Measurements from ENCODE around the gene HEYL.
"Not testable (repeated sequence)": the region's sequence is repeated elsewhere in the genome, so short reads cannot be mapped to it uniquely, and the experiment has no call there.

Gene HEYL

GRCh38 chr1:39623053-39623452 lies 16.4 kb downstream of the HEYL start:
- ATAC-seq (replicated peaks) (no peak), DNase-seq (no peak)
- H3K27me3 Mint-ChIP-seq = peaks cover 20 to 27% of the 10 kb centered on the region in 2 donors
- H3K27ac Mint-ChIP-seq = no peak overlapping the region
- no peaks in the 10 kb centered on the region for H3K9me3 Mint-ChIP-seq
- H3K4me3 Mint-ChIP-seq = no peak overlapping the region
- no peaks in the 10 kb centered on the region for H3K4me1 Mint-ChIP-seq
- H3K36me3 Mint-ChIP-seq = no peaks in the 10 kb centered on the region

DNA sequence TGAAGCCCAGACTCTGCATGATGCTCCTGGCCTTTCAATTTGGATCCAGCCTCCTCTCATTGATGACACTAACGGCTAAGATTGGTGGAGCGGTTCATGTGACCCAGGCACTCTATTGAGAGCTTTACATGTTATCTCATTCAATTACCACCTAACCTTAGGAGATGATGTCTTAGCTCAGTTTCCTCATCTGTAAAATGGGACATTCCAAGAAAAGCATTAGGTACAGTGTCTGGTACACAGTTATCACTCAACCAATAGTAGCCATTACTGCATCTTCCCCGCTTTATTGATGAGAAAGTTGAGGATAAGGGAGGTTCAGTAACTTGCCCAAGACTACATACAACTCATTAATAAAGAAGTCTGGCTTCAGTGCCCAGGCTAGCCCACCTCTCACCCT lies 17.0 kb downstream of the HEYL start:
- H3K27ac Mint-ChIP-seq = no peak overlapping the region
- H3K9me3 Mint-ChIP-seq = no peaks in the 10 kb centered on the region
- H3K4me3 Mint-ChIP-seq = no peak overlapping the region
- DNase-seq (no peak), ATAC-seq (replicated peaks) (no peak)
- peaks cover 22 to 30% of the 10 kb centered on the region in 2 donors for H3K27me3 Mint-ChIP-seq
- H3K36me3 Mint-ChIP-seq = no peaks in the 10 kb centered on the region
- no peaks in the 10 kb centered on the region for H3K4me1 Mint-ChIP-seq

- H3K4me1 Mint-ChIP-seq = no peaks in the 10 kb centered on the region
- no peak for DNase-seq
- peaks cover 27 to 29% of the 10 kb centered on the region in 2 donors for H3K27me3 Mint-ChIP-seq
- H3K9me3 Mint-ChIP-seq = no peaks in the 10 kb centered on the region
- no peak for ATAC-seq (replicated peaks)
- no peak overlapping the region for H3K27ac Mint-ChIP-seq
- no peak overlapping the region for H3K4me3 Mint-ChIP-seq
- no peaks in the 10 kb centered on the region for H3K36me3 Mint-ChIP-seq
These were observed 18.7 kb downstream of the HEYL start for GRCh38 chr1:39620659-39621165.

DNA sequence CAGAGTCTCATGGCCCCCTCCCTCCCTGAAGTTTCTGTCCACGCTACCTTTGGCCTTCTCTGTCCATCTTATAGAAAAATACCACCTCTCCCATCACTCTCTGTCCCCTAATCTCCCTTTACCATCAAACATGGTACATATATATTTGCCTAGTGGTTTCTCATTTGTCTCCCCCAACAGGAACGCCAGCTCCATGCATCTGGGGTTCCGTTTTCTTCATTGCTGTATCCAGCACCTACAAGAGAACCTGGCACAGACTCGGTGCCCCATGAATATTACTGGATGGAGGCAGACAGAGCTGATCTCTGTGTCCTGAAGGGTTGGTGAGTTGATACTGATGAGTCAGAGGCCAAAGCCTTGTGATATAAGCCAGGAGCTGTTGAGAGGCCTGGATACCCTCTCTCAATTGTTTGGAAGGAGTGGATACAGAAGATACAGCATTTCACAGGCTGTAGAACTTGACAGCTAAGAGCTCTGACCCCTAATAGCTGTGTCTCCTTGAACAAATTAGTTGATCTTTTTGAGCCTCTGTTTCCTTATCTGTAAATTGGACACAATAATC lies 21.9 kb downstream of the HEYL start:
- DNase-seq (no peak), ATAC-seq (replicated peaks) (no peak)
- Mint-ChIP-seq H3K36me3 (no peaks in the 10 kb centered on the region), H3K9me3 (no peaks in the 10 kb centered on the region), H3K27ac (no peak overlapping the region), H3K27me3 (peaks cover 11 to 12% of the 10 kb centered on the region in 2 donors), H3K4me3 (no peak overlapping the region), H3K4me1 (no peaks in the 10 kb centered on the region)

GRCh38 chr1:39615086-39615673 lies 24.3 kb downstream of the HEYL start:
- Mint-ChIP-seq H3K9me3 (no peaks in the 10 kb centered on the region), H3K4me3 (no peak overlapping the region), H3K4me1 (no peaks in the 10 kb centered on the region), H3K27me3 (peaks cover 12 to 23% of the 10 kb centered on the region in 2 donors), H3K36me3 (no peaks in the 10 kb centered on the region), H3K27ac (no peak overlapping the region)
- DNase-seq (no peak), ATAC-seq (replicated peaks) (no peak)

DNA sequence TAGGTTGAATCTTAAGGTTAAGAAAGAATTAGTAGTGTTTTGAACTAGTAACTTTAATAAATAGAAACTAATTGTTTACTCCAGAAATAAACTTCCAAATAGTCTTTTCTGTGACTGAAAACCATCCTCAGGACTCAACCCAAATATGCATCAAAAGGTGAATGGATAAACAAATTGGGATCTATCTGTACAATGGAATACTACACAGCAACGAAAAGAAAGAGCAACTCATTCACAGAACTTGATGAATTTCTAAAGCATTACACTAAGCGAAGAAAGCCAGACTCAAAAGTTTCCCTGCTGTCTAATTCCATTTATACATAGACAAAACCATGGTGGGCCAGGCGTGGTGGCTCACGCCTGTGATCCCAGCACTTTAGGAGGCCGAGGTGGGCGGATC lies 25.0 kb downstream of the HEYL start:
- Mint-ChIP-seq H3K27ac (no peak overlapping the region), H3K27me3 (peaks cover 16 to 29% of the 10 kb centered on the region in 2 donors), H3K36me3 (no peaks in the 10 kb centered on the region), H3K9me3 (no peaks in the 10 kb centered on the region), H3K4me1 (peaks cover 1 to 5% of the 10 kb centered on the region in 2 donors), H3K4me3 (no peak overlapping the region)
- no peak for ATAC-seq (replicated peaks)
- DNase-seq = no peak

DNA sequence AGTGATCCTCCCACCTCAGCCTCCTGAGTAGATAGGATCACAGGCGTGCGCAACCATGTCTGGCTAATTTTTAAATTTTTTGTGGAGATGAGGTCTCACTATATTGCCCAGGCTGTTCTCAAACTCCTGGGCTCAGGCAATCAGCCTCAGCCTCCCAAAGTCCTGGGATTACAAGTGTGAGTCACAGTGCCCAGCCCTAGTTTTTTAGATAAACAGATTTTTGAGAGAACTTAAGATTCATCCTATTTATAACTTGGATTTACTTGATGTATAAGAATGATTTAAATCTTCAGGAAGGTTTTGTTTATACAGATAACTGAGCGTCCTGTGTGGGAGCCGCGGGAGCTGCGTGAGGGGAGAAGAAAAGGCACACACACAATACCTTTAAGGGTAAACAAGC lies 26.2 kb downstream of the HEYL start:
- Mint-ChIP-seq H3K4me3 (no peak overlapping the region), H3K4me1 (peaks cover 2 to 8% of the 10 kb centered on the region in 2 donors), H3K27ac (no peak overlapping the region), H3K9me3 (no peaks in the 10 kb centered on the region), H3K27me3 (peaks cover 18 to 31% of the 10 kb centered on the region in 2 donors), H3K36me3 (no peaks in the 10 kb centered on the region)
- ATAC-seq (replicated peaks) = no peak
- DNase-seq = no peak

DNA sequence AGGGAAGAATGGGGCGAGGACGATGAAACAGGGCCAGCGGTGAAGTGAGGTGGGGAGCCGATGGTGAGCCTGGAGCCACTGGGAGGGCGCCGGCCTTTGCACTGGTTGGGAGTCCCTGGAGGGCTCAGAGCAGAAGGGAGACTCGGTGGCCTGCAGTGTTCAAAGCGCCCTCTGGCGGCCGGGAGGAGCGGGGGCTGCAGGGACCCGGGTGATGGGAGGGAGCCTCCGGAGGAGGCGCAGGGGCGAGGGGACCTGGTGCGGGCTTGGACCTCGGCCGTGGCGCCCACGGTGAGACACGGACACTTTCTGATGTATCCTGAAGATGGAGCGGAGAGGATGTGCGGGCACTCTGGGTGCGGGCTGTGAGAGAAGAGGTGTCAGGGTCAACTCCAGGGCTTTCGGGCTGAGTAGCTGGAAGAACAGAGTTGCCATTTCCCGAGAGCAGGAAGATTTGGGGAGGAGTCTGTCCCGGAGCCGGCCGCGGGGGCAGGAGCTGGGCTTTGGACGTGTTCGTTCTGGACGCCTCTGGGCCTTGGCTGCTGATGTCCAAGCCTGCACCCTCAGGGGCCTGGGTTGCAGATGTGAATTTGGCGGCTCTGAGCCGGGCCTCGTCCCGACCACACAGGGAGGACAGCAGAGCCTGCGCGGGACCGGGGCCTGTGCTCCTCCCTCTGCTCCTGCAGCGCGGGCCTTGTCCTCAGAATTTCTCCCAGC lies 29.7 kb downstream of the HEYL start:
- H3K36me3 Mint-ChIP-seq = no peaks in the 10 kb centered on the region
- peaks cover 2 to 8% of the 10 kb centered on the region in 2 donors for H3K4me1 Mint-ChIP-seq
- H3K4me3 Mint-ChIP-seq = peak overlapping the region in 1 of 2 donors; percentile 74
- peak; percentile 53 for DNase-seq
- peak; percentile 93 to 94 for ATAC-seq (replicated peaks)
- peaks cover 6 to 20% of the 10 kb centered on the region in 2 donors for H3K27me3 Mint-ChIP-seq
- H3K27ac Mint-ChIP-seq = no peak overlapping the region
- no peaks in the 10 kb centered on the region for H3K9me3 Mint-ChIP-seq

DNA sequence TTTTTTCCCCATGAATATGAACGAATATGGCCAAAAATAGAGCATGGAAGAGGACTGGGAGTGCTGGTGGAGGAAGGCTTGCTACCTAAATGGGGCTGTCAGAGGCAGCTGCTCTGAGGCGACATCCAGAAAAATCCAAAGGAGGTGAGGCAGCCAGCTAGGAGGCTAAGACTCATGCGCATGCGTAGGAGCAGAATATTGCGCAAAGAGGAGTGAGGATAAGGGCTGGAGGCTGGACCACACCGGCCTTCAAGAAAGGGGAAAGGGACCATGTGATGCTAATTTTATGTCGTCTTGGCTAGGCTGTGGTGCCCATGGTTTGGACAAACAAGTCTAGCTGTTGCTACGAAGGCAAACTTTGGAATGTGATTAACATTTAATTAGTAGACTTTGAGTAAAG lies 30.5 kb downstream of the HEYL start:
- H3K36me3 Mint-ChIP-seq = no peaks in the 10 kb centered on the region
- ATAC-seq (replicated peaks) = no peak
- peaks cover 6 to 20% of the 10 kb centered on the region in 2 donors for H3K27me3 Mint-ChIP-seq
- peaks cover 2 to 8% of the 10 kb centered on the region in 2 donors for H3K4me1 Mint-ChIP-seq
- no peak for DNase-seq
- H3K27ac Mint-ChIP-seq = no peak overlapping the region
- no peaks in the 10 kb centered on the region for H3K9me3 Mint-ChIP-seq
- H3K4me3 Mint-ChIP-seq = no peak overlapping the region

DNA sequence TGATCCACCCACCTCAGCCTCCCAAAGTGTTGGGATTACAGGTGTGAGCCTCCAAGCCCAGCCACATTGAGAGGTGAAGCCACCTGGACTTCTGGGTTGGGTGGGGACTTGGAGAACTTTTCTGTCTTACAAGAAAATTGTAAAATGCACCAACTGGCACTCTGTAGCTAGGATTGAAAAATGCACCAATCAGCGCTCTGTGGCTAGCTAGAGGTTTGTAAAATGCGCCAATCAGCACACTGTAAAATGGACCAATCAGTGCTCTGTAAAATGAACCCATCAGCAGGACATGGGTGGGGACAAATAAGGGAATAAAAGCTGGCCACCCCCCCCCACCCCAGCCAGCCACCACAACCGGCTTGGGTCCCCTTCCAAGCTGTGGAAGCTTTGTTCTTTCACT lies 35.8 kb downstream of the HEYL start:
- H3K9me3 Mint-ChIP-seq; H3K36me3 Mint-ChIP-seq; H3K4me3 Mint-ChIP-seq; H3K27ac Mint-ChIP-seq; DNase-seq; ATAC-seq (replicated peaks); H3K4me1 Mint-ChIP-seq: not testable (repeated sequence)
- peaks cover 10 to 23% of the 10 kb centered on the region in 2 donors for H3K27me3 Mint-ChIP-seq

DNA sequence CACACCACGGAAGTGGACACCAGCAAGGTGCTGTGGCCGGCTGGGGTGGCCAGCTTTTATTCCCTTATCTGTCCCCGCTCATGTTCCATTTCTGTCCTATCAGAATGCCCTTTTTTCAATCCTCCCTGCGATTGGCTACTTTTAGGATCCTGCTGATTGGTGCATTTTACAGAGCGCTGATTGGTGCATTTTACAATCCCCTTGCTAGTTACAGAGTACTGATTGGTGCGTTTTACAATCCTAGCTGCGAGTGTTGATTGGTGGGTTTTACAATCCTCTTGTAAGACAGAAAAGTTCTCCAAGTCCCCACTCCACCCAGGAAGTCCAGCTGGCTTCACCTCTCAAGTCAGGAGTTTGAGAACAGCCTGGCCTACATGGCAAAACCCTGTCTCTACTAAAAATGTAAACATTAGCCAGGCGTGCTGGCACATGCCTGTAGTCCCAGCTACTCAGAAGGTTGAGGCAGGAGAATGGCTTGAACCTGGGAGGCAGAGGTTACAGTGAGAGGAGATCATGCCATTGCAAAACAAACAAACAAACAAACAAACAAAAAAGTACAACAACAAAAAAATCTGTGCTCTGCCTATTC lies 37.7 kb downstream of the HEYL start:
- H3K27me3 Mint-ChIP-seq = peaks cover 10 to 23% of the 10 kb centered on the region in 2 donors
- not testable (repeated sequence) for H3K4me3 Mint-ChIP-seq; H3K9me3 Mint-ChIP-seq; H3K36me3 Mint-ChIP-seq; H3K4me1 Mint-ChIP-seq; DNase-seq; H3K27ac Mint-ChIP-seq; ATAC-seq (replicated peaks)

DNA sequence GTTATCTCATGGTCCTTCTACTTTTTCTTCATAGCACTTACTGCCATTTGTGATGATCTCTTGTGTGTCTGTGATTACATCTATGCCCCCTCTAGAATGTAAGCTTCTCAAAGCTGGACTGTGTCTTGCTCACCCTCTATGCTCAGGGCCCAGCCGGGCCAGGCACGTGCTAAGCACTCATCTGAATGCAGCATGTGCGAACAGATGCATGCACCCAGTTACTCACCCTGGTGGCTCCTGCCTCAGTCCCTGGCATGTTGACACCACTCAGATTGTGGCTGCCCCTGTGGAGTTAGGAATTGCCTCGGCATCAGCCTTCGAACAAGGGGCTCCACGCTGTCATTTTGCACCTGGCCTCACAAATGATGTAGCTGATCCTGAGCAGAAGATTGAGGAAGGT lies 43.3 kb downstream of the HEYL start:
- Mint-ChIP-seq H3K4me1 (peaks cover 2 to 7% of the 10 kb centered on the region in 2 donors), H3K27ac (no peak overlapping the region), H3K36me3 (no peaks in the 10 kb centered on the region), H3K27me3 (peaks cover 17% of the 10 kb centered on the region in 2 donors), H3K9me3 (no peaks in the 10 kb centered on the region), H3K4me3 (no peak overlapping the region)
- no peak for ATAC-seq (replicated peaks)
- DNase-seq = no peak

DNA sequence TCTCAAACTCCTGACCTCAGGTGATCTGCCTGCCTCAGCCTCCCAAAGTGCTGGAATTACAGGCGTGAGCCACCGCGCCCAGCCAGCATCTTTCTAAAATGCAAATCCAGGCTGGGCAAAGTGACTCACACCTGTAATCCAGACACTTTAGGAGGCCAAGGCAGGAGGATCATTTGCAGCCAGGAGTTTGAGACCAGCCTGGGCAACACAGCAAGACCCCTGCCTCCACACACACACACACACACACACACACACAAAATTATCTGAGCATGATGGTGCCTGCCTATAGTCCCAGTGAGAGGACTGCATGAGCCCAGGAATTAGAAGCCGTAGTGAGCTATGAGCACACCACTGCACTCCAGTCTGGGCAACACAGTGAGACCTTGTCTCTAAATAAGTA lies 46.1 kb downstream of the HEYL start:
- H3K9me3 Mint-ChIP-seq = no peaks in the 10 kb centered on the region
- H3K4me1 Mint-ChIP-seq = peaks cover 2 to 4% of the 10 kb centered on the region in 2 donors
- H3K27me3 Mint-ChIP-seq = peaks cover 5 to 13% of the 10 kb centered on the region in 2 donors
- no peaks in the 10 kb centered on the region for H3K36me3 Mint-ChIP-seq
- H3K4me3 Mint-ChIP-seq = no peak overlapping the region
- no peak overlapping the region for H3K27ac Mint-ChIP-seq
- ATAC-seq (replicated peaks) (no peak), DNase-seq (no peak)

DNA sequence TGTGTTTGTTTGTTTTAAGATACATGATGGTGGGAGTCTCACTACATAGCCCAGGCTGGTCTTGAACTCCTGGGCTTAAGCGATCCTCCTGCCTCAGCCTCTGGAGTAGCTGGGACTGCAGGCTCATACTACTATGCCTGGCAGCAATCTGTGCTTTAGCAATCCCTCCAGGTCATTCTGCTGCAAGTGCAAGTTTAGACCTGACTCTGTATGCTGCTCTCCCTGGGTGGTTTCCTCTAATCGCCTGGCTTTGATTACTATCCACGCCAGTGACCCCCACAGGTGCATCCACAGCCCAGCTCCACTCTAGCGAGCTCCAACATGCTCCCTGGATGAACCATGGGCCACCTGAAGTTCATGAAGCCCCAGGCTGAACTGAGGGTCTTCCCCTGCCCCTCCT lies 47.4 kb downstream of the HEYL start:
- DNase-seq (no peak), ATAC-seq (replicated peaks) (no peak)
- H3K4me1 Mint-ChIP-seq = no peaks in the 10 kb centered on the region
- no peak overlapping the region for H3K4me3 Mint-ChIP-seq
- H3K36me3 Mint-ChIP-seq = no peaks in the 10 kb centered on the region
- peaks cover 5 to 17% of the 10 kb centered on the region in 2 donors for H3K27me3 Mint-ChIP-seq
- no peak overlapping the region for H3K27ac Mint-ChIP-seq
- H3K9me3 Mint-ChIP-seq = no peaks in the 10 kb centered on the region

All from stimulated activated naive B cell treated with anti-CD40 and anti-IgM and Interleukin-4, amounts not matched to agents 10 μg/mL and 1 μg/mL and 100 μg/mL, for 72 hours (primary cell).